ENCODE measurements around the gene MYH6. TPM values are rescaled to one million over a fixed set of nuclear protein-coding genes. Genes with fewer than 3 reads are reported as not detected.

The MYH6 gene
- polyA plus RNA-seq, 3 donors, result not detected

DNA sequence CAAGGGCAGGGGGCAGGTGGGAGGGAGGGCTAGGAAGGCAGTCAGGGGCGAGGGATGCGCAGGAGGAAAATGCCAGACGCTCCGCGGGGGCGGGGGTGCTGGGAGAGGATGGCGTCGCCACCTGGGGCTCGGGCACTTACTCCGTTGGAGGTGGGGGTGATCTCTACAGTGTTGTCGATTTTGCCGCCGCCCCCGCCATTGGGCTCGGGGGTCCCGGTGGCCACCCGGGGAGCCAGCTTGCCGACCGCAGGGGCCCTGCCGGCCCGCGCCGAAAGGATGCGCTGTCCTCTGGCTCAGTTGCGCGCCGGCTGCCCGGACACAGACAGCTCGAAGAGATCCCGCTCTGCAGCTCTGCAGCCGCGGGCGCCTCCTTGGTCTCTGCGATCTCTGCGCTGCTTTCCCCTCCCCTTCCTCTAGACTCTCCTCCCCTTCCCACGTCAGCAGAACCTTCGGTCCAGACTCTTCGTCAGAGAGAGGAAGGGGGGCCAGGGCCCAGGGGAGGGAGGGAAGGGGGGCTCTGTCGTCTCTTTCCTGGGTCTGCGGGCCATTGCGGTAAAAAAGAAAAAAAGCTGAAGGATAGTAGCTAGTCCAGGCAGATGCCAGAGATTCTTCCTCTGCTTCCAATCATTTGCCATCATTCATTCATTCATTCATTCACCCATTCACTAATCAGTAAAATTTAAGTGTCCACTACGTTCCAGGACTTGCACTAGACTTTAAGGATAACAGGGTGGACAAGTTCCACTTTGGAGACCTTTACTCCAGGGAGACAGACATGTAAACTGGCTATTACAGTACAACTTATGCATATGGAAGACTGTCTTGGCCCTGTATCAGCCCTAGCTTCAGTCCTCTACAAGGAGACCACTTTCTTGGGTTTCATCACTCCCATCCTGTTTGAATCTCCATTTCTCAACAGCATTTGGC is 55.3 kb downstream of the MYH6 start, which contains the start of gene SLC22A17:
TSS of gene SLC22A17 (minus strand) at position 382 of the 927 bp plus-strand sequence.
- Mint-ChIP-seq H3K4me3 (peak within 1 kb of the TSS; percentile 48 to 68), H3K27me3 (ENCODE audit: low read depth in 3 of 3) (peaks cover 51 to 65% (median 54%) of the 10 kb centered on the region in 3 donors), H3K4me1 (peaks cover 9% of the 10 kb centered on the region), H3K27ac (no peak within 1 kb of the TSS), H3K9me3 (peaks cover 2 to 16% (median 6%) of the 10 kb centered on the region in 7 donors), H3K36me3 (peaks cover 0 to 9% of the 10 kb centered on the region in 2 donors)
- intact Hi-C loops (cut with micrococcal nuclease), result no loop called here
- Histone ChIP-seq H3K27me3 (ENCODE audit: control insufficient read depth in 2 of 2, insufficient read depth in 2 of 2, low read length in 2 of 2) (peaks cover 42 to 57% of the 10 kb centered on the region in 2 donors), H3K36me3 (replicated peaks in 1 of 2; ENCODE audit: control insufficient read depth in 1 of 2, insufficient read depth in 2 of 2, low read length in 2 of 2) (no peaks in the 10 kb centered on the region), H3K4me3 (replicated peaks in 1 of 3; ENCODE audit: low read depth in 2 of 3, low read length in 3 of 3) (peak within 1 kb of the TSS in 1 of 3 experiments; percentile 51), H3K4me1 (ENCODE audit: control insufficient read depth in 1 of 2, insufficient read depth in 2 of 2, low read length in 2 of 2) (peaks cover 4 to 12% of the 10 kb centered on the region in 2 donors), H3K79me2 (ENCODE audit: insufficient read depth, low read length) (no peaks in the 10 kb centered on the region), H3K4me2 (replicated peaks; ENCODE audit: extremely low read depth, low read length, poor library complexity, severe bottlenecking) (peak within 1 kb of the TSS; percentile 60), H3K9ac (ENCODE audit: insufficient read depth, low read length, poor library complexity, severe bottlenecking) (peak within 1 kb of the TSS; percentile 4), H4K20me1 (ENCODE audit: insufficient read depth, low read length) (no peaks in the 10 kb centered on the region), H3K9me3 (replicated peaks in 1 of 2; ENCODE audit: control insufficient read depth in 1 of 2, insufficient read depth in 1 of 2, low read length in 2 of 2) (peaks cover 0 to 30% of the 10 kb centered on the region in 2 donors), H2AFZ (ENCODE audit: insufficient read depth, low read depth, low read length, poor library complexity, severe bottlenecking) (peak within 1 kb of the TSS; percentile 41), H3K27ac (ENCODE audit: low read depth in 1 of 2, low read length in 2 of 2) (no peak within 1 kb of the TSS)
- TF ChIP-seq, protein P1, sequence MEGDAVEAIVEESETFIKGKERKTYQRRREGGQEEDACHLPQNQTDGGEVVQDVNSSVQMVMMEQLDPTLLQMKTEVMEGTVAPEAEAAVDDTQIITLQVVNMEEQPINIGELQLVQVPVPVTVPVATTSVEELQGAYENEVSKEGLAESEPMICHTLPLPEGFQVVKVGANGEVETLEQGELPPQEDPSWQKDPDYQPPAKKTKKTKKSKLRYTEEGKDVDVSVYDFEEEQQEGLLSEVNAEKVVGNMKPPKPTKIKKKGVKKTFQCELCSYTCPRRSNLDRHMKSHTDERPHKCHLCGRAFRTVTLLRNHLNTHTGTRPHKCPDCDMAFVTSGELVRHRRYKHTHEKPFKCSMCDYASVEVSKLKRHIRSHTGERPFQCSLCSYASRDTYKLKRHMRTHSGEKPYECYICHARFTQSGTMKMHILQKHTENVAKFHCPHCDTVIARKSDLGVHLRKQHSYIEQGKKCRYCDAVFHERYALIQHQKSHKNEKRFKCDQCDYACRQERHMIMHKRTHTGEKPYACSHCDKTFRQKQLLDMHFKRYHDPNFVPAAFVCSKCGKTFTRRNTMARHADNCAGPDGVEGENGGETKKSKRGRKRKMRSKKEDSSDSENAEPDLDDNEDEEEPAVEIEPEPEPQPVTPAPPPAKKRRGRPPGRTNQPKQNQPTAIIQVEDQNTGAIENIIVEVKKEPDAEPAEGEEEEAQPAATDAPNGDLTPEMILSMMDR (IDR thresholded peaks at IDR 0.05), result no peak
- peak in 1 of 3 donors; percentile 4 for DNase-seq
- WGBS (ENCODE audit: insufficient coverage), result 2% methylated on average over 30 of the region's 42 CpGs

DNA sequence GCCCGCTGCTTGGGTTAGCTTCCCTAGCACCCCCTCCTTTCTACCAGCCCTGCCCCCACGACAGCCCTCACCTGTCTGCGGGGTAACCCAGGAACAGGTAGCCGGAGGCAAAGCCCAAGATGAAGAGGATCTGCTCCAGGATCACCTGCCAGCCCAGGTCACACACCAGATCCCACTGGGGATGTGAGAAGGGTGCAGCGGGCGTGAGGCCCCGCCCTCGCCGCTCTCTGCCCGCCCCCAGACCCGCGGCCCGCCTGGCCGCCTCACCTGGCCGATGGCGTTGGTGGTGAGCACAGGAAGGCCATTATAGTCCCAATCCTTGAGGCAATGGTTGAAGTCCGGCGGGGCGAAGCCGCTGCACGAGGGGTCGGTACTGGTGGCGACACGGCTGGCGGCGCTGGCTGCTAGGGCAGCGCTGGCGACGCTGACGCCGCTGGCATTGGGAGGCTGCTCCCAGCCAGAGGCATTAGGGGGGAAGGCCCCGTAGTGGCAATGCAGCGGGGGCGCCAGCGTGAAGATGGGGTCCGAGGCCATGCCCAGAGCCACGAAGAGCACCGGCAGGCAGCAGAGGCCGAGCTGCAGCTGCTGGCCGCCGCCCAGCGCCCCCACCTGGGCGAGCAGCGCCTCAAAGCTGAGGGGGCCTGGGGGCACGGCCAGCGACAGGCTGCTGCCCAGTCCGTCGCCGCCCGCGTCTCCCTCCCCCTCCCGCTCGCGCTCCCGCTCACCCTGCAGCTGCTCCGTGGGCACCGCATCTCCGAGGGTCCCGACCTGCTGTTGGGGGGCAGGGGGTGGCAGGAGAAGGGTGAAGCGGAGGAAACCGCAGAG is 56.2 kb downstream of the MYH6 start:
- peaks cover 2 to 16% (median 6%) of the 10 kb centered on the region in 7 donors for H3K9me3 Mint-ChIP-seq
- H3K27ac ChIP-seq (ENCODE audit: low read depth in 1 of 2, low read length in 2 of 2), result no peak overlapping the region
- no peak overlapping the region for H3K27ac Mint-ChIP-seq
- H3K27me3 Mint-ChIP-seq (ENCODE audit: low read depth in 3 of 3), result peaks cover 51 to 65% (median 53%) of the 10 kb centered on the region in 3 donors
- TF ChIP-seq, protein P1 (IDR thresholded peaks at IDR 0.05), result no peak
- H3K36me3 Mint-ChIP-seq, result peaks cover 0 to 9% of the 10 kb centered on the region in 2 donors
- H3K4me2 ChIP-seq (replicated peaks; ENCODE audit: extremely low read depth, low read length, poor library complexity, severe bottlenecking), result peak overlapping the region; percentile 60
- no peaks in the 10 kb centered on the region for H3K79me2 ChIP-seq (ENCODE audit: insufficient read depth, low read length)
- no peaks in the 10 kb centered on the region for H3K36me3 ChIP-seq (replicated peaks in 1 of 2; ENCODE audit: control insufficient read depth in 1 of 2, insufficient read depth in 2 of 2, low read length in 2 of 2)
- peaks cover 42 to 57% of the 10 kb centered on the region in 2 donors for H3K27me3 ChIP-seq (ENCODE audit: control insufficient read depth in 2 of 2, insufficient read depth in 2 of 2, low read length in 2 of 2)
- peaks cover 4 to 12% of the 10 kb centered on the region in 2 donors for H3K4me1 ChIP-seq (ENCODE audit: control insufficient read depth in 1 of 2, insufficient read depth in 2 of 2, low read length in 2 of 2)
- peak overlapping the region; percentile 41 for H2AFZ ChIP-seq (ENCODE audit: insufficient read depth, low read depth, low read length, poor library complexity, severe bottlenecking)
- H3K9me3 ChIP-seq (replicated peaks in 1 of 2; ENCODE audit: control insufficient read depth in 1 of 2, insufficient read depth in 1 of 2, low read length in 2 of 2), result peaks cover 0 to 30% of the 10 kb centered on the region in 2 donors
- intact Hi-C loops (cut with micrococcal nuclease), result no loop called here
- DNase-seq, result no peak
- peak overlapping the region; percentile 4 for H3K9ac ChIP-seq (ENCODE audit: insufficient read depth, low read length, poor library complexity, severe bottlenecking)
- H3K4me1 Mint-ChIP-seq, result peaks cover 9% of the 10 kb centered on the region
- peak overlapping the region in 1 of 3 experiments; percentile 51 for H3K4me3 ChIP-seq (replicated peaks in 1 of 3; ENCODE audit: low read depth in 2 of 3, low read length in 3 of 3)
- H4K20me1 ChIP-seq (ENCODE audit: insufficient read depth, low read length), result no peaks in the 10 kb centered on the region
- WGBS (ENCODE audit: insufficient coverage), result 21% methylated on average over 51 of the region's 61 CpGs
- peak overlapping the region; percentile 48 to 68 for H3K4me3 Mint-ChIP-seq
